Peyer's patch (tissue), 4 donors: ENCODE results near the gene PALD1. TPM values are rescaled to one million over a fixed set of nuclear protein-coding genes. Genes with fewer than 3 reads are reported as not detected.
A peak's percentile ranks its signal among the peaks of the same experiment; 100 is the strongest.
"Not testable (repeated sequence)": the region's sequence is repeated elsewhere in the genome, so short reads cannot be mapped to it uniquely, and the experiment has no call there.

ENCODE experiments used
- DNase-seq, 3 donors: peaks; one replicate each; pipeline ENCODE4 v3.0.0-alpha.2; 2017 to 2019
- H3K27ac ChIP-seq, 4 donors: fragments of 200-600 bp; sonication (generic); one replicate each; pipeline ENCODE4 v1.5.1; 2016 to 2019
- H3K27me3 ChIP-seq, 2 donors: fragments of 200-600 bp; sonication (generic); one replicate each; pipeline ENCODE4 v1.5.1; 2019
- H3K36me3 ChIP-seq, 3 donors: fragments of 200-600 bp; sonication (generic); one replicate each; pipeline ENCODE4 v1.5.1; 2016 to 2019
- H3K4me1 ChIP-seq, 4 donors: fragments of 200-600 bp; sonication (generic); one replicate each; pipeline ENCODE4 v1.5.1; 2016 to 2019
- H3K4me3 ChIP-seq, 4 donors: fragments of 200-600 bp; sonication (generic); 1 replicate in 3 of 4; 2 replicates in 1 of 4; pipeline ENCODE4 v1.5.1; 2016 to 2019; ENCODE audit warnings: mild to moderate bottlenecking in 1 of 4
- H3K9me3 ChIP-seq, 4 donors: fragments of 200-600 bp; sonication (generic); one replicate each; pipeline ENCODE4 v1.5.1; 2016 to 2019; ENCODE audit warnings: mild to moderate bottlenecking in 1 of 4
- CTCF ChIP-seq, 6 experiments: fragments of 450-650 bp in 4 of 6; fragments of 200-600 bp in 2 of 6; sonication (generic) in 1 of 6; IDR thresholded peaks; one replicate each; pipeline ENCODE4 v1.5.1; 2017 to 2019; ENCODE audit warnings: antibody characterized with exemption in 6 of 6, mild to moderate bottlenecking in 3 of 6, moderate library complexity in 1 of 6
- POLR2A ChIP-seq, 2 donors: fragments of 450-650 bp; IDR thresholded peaks; one replicate each; pipeline ENCODE4 v1.5.1; 2017; ENCODE audit warnings: antibody characterized with exemption in 2 of 2, mild to moderate bottlenecking in 2 of 2, moderate library complexity in 2 of 2
- total RNA-seq, 4 donors: library from RNA; depleted of rRNA; stranded (reverse); fragments of >200 nt; gene quantifications; one replicate each; pipeline ENCODE4 v1.1.0, GENCODE V29; 2016

Gene PALD1
- total RNA-seq, 4 donors from 2014 or later, result 1.2 to 15.7 (median 3.6) TPM

- H3K36me3 ChIP-seq, result no peaks in the 10 kb centered on the region
- no peak for DNase-seq
- H3K4me3 ChIP-seq, result no peak overlapping the region
- no peaks in the 10 kb centered on the region for H3K27me3 ChIP-seq
- no peak for TF ChIP-seq CTCF (IDR thresholded peaks at IDR 0.05)
- TF ChIP-seq POLR2A (IDR thresholded peaks at IDR 0.05), result no peak
- H3K9me3 ChIP-seq, result no peaks in the 10 kb centered on the region
- peaks cover 0 to 57% (median 27%) of the 10 kb centered on the region in 4 donors for H3K4me1 ChIP-seq
- peak overlapping the region in 1 of 4 donors; percentile 6 for H3K27ac ChIP-seq
Measured at GRCh38 chr10:70481105-70481504, 2.5 kb downstream of the PALD1 start.

GRCh38 chr10:70481831-70482530 is 3.4 kb downstream of the PALD1 start:
- Histone ChIP-seq H3K27me3 (no peaks in the 10 kb centered on the region), H3K4me1 (peaks cover 0 to 57% (median 27%) of the 10 kb centered on the region in 4 donors), H3K9me3 (no peaks in the 10 kb centered on the region), H3K4me3 (no peak overlapping the region), H3K36me3 (no peaks in the 10 kb centered on the region), H3K27ac (peak overlapping the region in 3 of 4 donors; percentile 42 to 56 (median 43))
- DNase-seq, result no peak
- TF ChIP-seq CTCF (IDR thresholded peaks at IDR 0.05), result no peak
- TF ChIP-seq POLR2A (IDR thresholded peaks at IDR 0.05), result no peak

- H3K4me3 ChIP-seq, result no peak overlapping the region
- no peak for DNase-seq
- TF ChIP-seq CTCF (IDR thresholded peaks at IDR 0.05), result no peak
- TF ChIP-seq POLR2A (IDR thresholded peaks at IDR 0.05), result no peak
- peak overlapping the region in 3 of 4 donors; percentile 25 to 56 (median 43) for H3K27ac ChIP-seq
- H3K9me3 ChIP-seq, result no peaks in the 10 kb centered on the region
- H3K4me1 ChIP-seq, result peaks cover 0 to 46% (median 20%) of the 10 kb centered on the region in 4 donors
- no peaks in the 10 kb centered on the region for H3K36me3 ChIP-seq
- no peaks in the 10 kb centered on the region for H3K27me3 ChIP-seq
Measured at GRCh38 chr10:70482982-70483760, 4.6 kb downstream of the PALD1 start.

- not testable (repeated sequence) for H3K9me3 ChIP-seq, DNase-seq, H3K27me3 ChIP-seq, H3K36me3 ChIP-seq, H3K4me3 ChIP-seq
- Histone ChIP-seq H3K27ac (peak overlapping the region in 2 of 4 donors; percentile 25 to 56), H3K4me1 (peaks cover 0 to 42% (median 16%) of the 10 kb centered on the region in 4 donors)
Measured at GRCh38 chr10:70483872-70484271, 5.3 kb downstream of the PALD1 start.

DNA sequence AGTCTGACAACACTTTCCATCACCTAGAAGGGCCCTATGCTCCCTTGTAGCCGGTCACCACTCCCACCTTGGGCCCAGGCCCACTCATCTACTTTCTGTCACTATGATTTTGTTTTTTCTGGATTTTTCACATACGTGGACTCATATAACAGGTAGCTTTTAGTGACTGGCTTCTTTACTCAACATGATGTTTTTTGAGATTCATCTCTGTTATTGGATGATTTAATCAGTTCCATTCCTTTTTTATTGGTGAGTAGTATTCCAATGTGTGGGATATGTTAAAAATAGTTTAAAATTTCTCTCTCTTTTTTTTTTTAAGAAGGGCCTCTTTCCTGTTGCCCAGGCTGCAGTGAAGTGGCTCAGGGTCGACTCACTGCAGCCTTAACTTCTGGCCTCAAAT is 9.3 kb downstream of the PALD1 start:
- Histone ChIP-seq H3K9me3 (no peaks in the 10 kb centered on the region), H3K4me3 (no peak overlapping the region), H3K27me3 (no peaks in the 10 kb centered on the region), H3K27ac (no peak overlapping the region), H3K4me1 (peaks cover 0 to 10% (median 3%) of the 10 kb centered on the region in 4 donors), H3K36me3 (no peaks in the 10 kb centered on the region)
- DNase-seq, result no peak
- TF ChIP-seq POLR2A (IDR thresholded peaks at IDR 0.05) (no peak), CTCF (IDR thresholded peaks at IDR 0.05) (no peak)

DNA sequence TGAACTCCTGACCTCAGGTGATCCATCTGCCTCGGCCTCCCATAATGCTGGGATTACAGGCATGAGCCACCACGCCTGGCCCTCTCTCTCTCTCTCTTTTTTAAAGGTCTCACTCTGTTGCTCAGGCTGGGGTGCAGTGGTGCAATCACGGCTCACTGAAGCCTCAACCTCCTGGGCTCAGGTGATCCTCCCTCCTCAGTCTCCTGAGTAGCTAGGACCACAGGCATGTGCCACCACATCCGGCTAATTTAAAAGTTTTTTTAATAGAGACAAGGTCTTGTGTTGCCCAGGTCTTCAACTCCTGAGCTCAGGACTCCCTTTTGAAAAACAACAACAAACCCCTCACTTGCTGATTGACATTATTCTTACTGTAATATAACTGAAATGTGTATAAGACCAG is 11.6 kb downstream of the PALD1 start:
- no peaks in the 10 kb centered on the region for H3K9me3 ChIP-seq
- no peak for TF ChIP-seq CTCF (IDR thresholded peaks at IDR 0.05)
- TF ChIP-seq POLR2A (IDR thresholded peaks at IDR 0.05), result no peak
- H3K4me3 ChIP-seq, result no peak overlapping the region
- H3K27ac ChIP-seq, result peak overlapping the region in 1 of 4 donors; percentile 55
- no peaks in the 10 kb centered on the region for H3K27me3 ChIP-seq
- peak in 1 of 3 donors; percentile 51 for DNase-seq
- peaks cover 0 to 8% (median 4%) of the 10 kb centered on the region in 4 donors for H3K4me1 ChIP-seq
- H3K36me3 ChIP-seq, result no peaks in the 10 kb centered on the region
